ENCODE measurements around the gene AP1S3.

DNA sequence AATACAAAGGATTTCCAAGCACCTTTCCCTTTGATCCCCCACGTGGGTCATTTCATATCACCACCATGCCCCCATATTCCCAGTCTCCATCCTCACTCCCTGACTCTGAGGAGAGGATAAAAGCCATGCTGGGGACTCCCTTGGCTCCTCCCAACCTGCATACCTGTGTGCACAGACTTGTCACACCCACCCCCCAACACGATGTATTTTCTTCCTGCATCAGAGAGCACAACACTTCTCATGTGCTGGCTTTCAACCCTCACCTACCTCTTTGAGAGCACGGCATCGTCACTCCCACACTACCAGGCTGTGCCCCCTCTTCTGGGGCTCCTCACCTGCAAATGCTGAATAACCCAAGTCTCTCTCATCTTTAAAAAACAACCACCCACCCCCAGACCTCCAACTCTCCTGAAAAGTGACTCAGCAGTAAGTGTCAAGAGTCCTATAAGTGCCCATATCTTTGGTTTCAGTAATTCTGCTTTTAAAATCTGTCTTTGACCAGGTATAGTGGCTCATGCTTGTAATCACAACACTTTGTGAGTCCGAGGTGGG is 53.1 kb downstream of the AP1S3 start:
- TF ChIP-seq, protein P1, sequence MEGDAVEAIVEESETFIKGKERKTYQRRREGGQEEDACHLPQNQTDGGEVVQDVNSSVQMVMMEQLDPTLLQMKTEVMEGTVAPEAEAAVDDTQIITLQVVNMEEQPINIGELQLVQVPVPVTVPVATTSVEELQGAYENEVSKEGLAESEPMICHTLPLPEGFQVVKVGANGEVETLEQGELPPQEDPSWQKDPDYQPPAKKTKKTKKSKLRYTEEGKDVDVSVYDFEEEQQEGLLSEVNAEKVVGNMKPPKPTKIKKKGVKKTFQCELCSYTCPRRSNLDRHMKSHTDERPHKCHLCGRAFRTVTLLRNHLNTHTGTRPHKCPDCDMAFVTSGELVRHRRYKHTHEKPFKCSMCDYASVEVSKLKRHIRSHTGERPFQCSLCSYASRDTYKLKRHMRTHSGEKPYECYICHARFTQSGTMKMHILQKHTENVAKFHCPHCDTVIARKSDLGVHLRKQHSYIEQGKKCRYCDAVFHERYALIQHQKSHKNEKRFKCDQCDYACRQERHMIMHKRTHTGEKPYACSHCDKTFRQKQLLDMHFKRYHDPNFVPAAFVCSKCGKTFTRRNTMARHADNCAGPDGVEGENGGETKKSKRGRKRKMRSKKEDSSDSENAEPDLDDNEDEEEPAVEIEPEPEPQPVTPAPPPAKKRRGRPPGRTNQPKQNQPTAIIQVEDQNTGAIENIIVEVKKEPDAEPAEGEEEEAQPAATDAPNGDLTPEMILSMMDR (IDR thresholded peaks at IDR 0.05), result no peak
- TF ChIP-seq POLR2A (IDR thresholded peaks at IDR 0.05), result no peak
